C1 segment of cervical spinal cord (tissue), 14 donors: ENCODE measurements around the gene EXOC4.

Source experiments
- DNase-seq, 14 donors: peaks; one replicate each; lab custom pipeline; 2025; lab: John Stamatoyannopoulos, UW

Gene EXOC4

GRCh38 chr7:133669061-133669455 is 416.2 kb downstream of the EXOC4 start:
- DNase-seq, result no peak

- DNase-seq, result no peak
Measured at GRCh38 chr7:133670250-133670649, 417.4 kb downstream of the EXOC4 start.

- no peak for DNase-seq
Measured at GRCh38 chr7:133672866-133673265, 420.0 kb downstream of the EXOC4 start.

GRCh38 chr7:133674079-133674763 is 421.3 kb downstream of the EXOC4 start:
- DNase-seq, result no peak

- no peak for DNase-seq
Measured at GRCh38 chr7:133675510-133676218, 422.8 kb downstream of the EXOC4 start.

GRCh38 chr7:133676805-133677370 is 424.0 kb downstream of the EXOC4 start:
- DNase-seq, result no peak

GRCh38 chr7:133678137-133678814 is 425.4 kb downstream of the EXOC4 start:
- DNase-seq, result no peak

- no peak for DNase-seq
Measured at GRCh38 chr7:133679977-133680376, 427.1 kb downstream of the EXOC4 start.

GRCh38 chr7:133681529-133681928 is 428.7 kb downstream of the EXOC4 start:
- no peak for DNase-seq

GRCh38 chr7:133682364-133683181 is 429.7 kb downstream of the EXOC4 start:
- no peak for DNase-seq

- no peak for DNase-seq
Measured at GRCh38 chr7:133683182-133683454, 430.2 kb downstream of the EXOC4 start.

- no peak for DNase-seq
Measured at GRCh38 chr7:133688483-133689239, 435.8 kb downstream of the EXOC4 start.

- DNase-seq, result no peak
Measured at GRCh38 chr7:133690740-133691139, 437.9 kb downstream of the EXOC4 start.

GRCh38 chr7:133691727-133692610 is 439.1 kb downstream of the EXOC4 start:
- no peak for DNase-seq

GRCh38 chr7:133693281-133693680 is 440.4 kb downstream of the EXOC4 start:
- no peak for DNase-seq

- DNase-seq, result no peak
Measured at GRCh38 chr7:133696056-133696455, 443.2 kb downstream of the EXOC4 start.

GRCh38 chr7:133697585-133697984 is 444.7 kb downstream of the EXOC4 start:
- no peak for DNase-seq

GRCh38 chr7:133698127-133698526 is 445.2 kb downstream of the EXOC4 start:
- no peak for DNase-seq

- no peak for DNase-seq
Measured at GRCh38 chr7:133699386-133699785, 446.5 kb downstream of the EXOC4 start.

- DNase-seq, result no peak
Measured at GRCh38 chr7:133702078-133702477, 449.2 kb downstream of the EXOC4 start.
